ENCODE data around the gene SLF2. TPM values are rescaled to one million over a fixed set of nuclear protein-coding genes. Genes with fewer than 3 reads are reported as not detected.

The SLF2 gene
- total RNA-seq, 1 experiment from 2014 or later: 43.0 TPM

- Histone ChIP-seq H3K79me2 (ENCODE audit: insufficient read depth, low read length) (peaks cover 18% of the 10 kb centered on the region; the same call in 1 of the 2 replicates), H4K20me1 (ENCODE audit: insufficient read depth) (no peaks in the 10 kb centered on the region), H3K4me2 (ENCODE audit: low read length) (no peak overlapping the region), H3K36me3 (ENCODE audit: control insufficient read depth in 1 of 2, insufficient read depth in 2 of 2, low read length in 2 of 2) (peaks cover 12 to 15% of the 10 kb centered on the region in 2 experiments; a peak in 3 of 4 replicates), H3K4me3 (replicated peaks in 1 of 2; ENCODE audit: low read depth in 1 of 2, low read length in 2 of 2) (no peak overlapping the region), H2AFZ (ENCODE audit: low read depth, low read length, poor library complexity, severe bottlenecking) (no peak overlapping the region), H3K4me1 (ENCODE audit: control insufficient read depth in 1 of 2, insufficient read depth in 2 of 2, low read length in 2 of 2) (peaks cover 9 to 31% of the 10 kb centered on the region in 2 experiments), H3K9me2 (ENCODE audit: insufficient read depth) (no peaks in the 10 kb centered on the region), H3K9ac (ENCODE audit: low read length) (no peak overlapping the region), H3K27me3 (ENCODE audit: insufficient read depth, low read length) (no peaks in the 10 kb centered on the region), H3K9me3 (ENCODE audit: control insufficient read depth in 1 of 2, insufficient read depth in 1 of 2, low read depth in 1 of 2, low read length in 2 of 2) (no peaks in the 10 kb centered on the region), H3K27ac (ENCODE audit: low read depth, low read length) (no peak overlapping the region; the same call in 1 of the 2 replicates)
- intact Hi-C loops (cut with micrococcal nuclease): no loop called here
- ATAC-seq (no peak), DNase-seq (ENCODE audit: low read depth, low spot score) (no peak)
- ChIA-PET POLR2A (interaction anchor here (1.7 kb wide), 1 partner anchor 10 kb away, joined by 4 read pairs; no protein-coding TSS in a partner anchor), CTCF (interaction anchor here (1.0 to 6.6 kb wide), 5 partner anchors 7 to 24 kb away, joined by 3 to 118 read pairs (median 3); partner anchors contain the start of genes LZTS2, PDZD7 and SFXN3), RAD21 (ENCODE audit: low non-redundant PET in 1 of 2, low total read pairs in 2 of 2, uncharacterized antibody in 2 of 2, unreplicated experiment in 2 of 2) (no interaction called here)
- no TSS peak for BruUV-seq (replicated peaks)
- TF ChIP-seq POLR2AphosphoS5 (IDR thresholded peaks at IDR 0.05; ENCODE audit: low read depth, low read length) (peak; percentile 17), SRF (IDR thresholded peaks at IDR 0.05; ENCODE audit: low read depth) (no peak)
These were observed 93.9 kb downstream of the SLF2 start for GRCh38 chr10:101006593-101007098.

- Histone ChIP-seq H3K79me2 (ENCODE audit: insufficient read depth, low read length) (peaks cover 13% of the 10 kb centered on the region; the same call in 1 of the 2 replicates), H3K9me3 (ENCODE audit: control insufficient read depth in 1 of 2, insufficient read depth in 1 of 2, low read depth in 1 of 2, low read length in 2 of 2) (no peaks in the 10 kb centered on the region), H3K27me3 (ENCODE audit: insufficient read depth, low read length) (no peaks in the 10 kb centered on the region), H3K4me3 (replicated peaks in 1 of 2; ENCODE audit: low read depth in 1 of 2, low read length in 2 of 2) (no peak overlapping the region), H3K4me1 (ENCODE audit: control insufficient read depth in 1 of 2, insufficient read depth in 2 of 2, low read length in 2 of 2) (peaks cover 13 to 36% of the 10 kb centered on the region in 2 experiments), H3K27ac (ENCODE audit: low read depth, low read length) (no peak overlapping the region; the same call in 1 of the 2 replicates), H3K9ac (ENCODE audit: low read length) (no peak overlapping the region), H4K20me1 (ENCODE audit: insufficient read depth) (no peaks in the 10 kb centered on the region), H3K4me2 (ENCODE audit: low read length) (no peak overlapping the region), H3K9me2 (ENCODE audit: insufficient read depth) (no peaks in the 10 kb centered on the region), H2AFZ (ENCODE audit: low read depth, low read length, poor library complexity, severe bottlenecking) (no peak overlapping the region), H3K36me3 (ENCODE audit: control insufficient read depth in 1 of 2, insufficient read depth in 2 of 2, low read length in 2 of 2) (peaks cover 12 to 15% of the 10 kb centered on the region in 2 experiments; a peak in 3 of 4 replicates)
- no peak for DNase-seq (ENCODE audit: low read depth, low spot score)
- ChIA-PET RAD21 (ENCODE audit: low non-redundant PET in 1 of 2, low total read pairs in 2 of 2, uncharacterized antibody in 2 of 2, unreplicated experiment in 2 of 2) (no interaction called here), CTCF (interaction anchor here (1.0 to 6.6 kb wide), 5 partner anchors 8 to 24 kb away, joined by 3 to 118 read pairs (median 3); partner anchors contain the start of genes LZTS2, PDZD7 and SFXN3), POLR2A (interaction anchor here (1.3 to 1.7 kb wide), 2 partner anchors 9 to 11 kb away, joined by 4 to 5 read pairs; no protein-coding TSS in a partner anchor)
- no peak for ATAC-seq
- TF ChIP-seq ZFX (IDR thresholded peaks at IDR 0.05): no peak
- TF ChIP-seq, protein P1, sequence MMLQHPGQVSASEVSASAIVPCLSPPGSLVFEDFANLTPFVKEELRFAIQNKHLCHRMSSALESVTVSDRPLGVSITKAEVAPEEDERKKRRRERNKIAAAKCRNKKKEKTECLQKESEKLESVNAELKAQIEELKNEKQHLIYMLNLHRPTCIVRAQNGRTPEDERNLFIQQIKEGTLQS (IDR thresholded peaks at IDR 0.05): no peak
- TF ChIP-seq FOSL1 (IDR thresholded peaks at IDR 0.05; ENCODE audit: low read depth): no peak
- TF ChIP-seq EGR1 (IDR thresholded peaks at IDR 0.05; ENCODE audit: low read depth): no peak
- no peak for TF ChIP-seq EZH2 (IDR thresholded peaks at IDR 0.05)
- TF ChIP-seq CEBPB (IDR thresholded peaks at IDR 0.05; ENCODE audit: low read depth): no peak
- TF ChIP-seq, protein P2, sequence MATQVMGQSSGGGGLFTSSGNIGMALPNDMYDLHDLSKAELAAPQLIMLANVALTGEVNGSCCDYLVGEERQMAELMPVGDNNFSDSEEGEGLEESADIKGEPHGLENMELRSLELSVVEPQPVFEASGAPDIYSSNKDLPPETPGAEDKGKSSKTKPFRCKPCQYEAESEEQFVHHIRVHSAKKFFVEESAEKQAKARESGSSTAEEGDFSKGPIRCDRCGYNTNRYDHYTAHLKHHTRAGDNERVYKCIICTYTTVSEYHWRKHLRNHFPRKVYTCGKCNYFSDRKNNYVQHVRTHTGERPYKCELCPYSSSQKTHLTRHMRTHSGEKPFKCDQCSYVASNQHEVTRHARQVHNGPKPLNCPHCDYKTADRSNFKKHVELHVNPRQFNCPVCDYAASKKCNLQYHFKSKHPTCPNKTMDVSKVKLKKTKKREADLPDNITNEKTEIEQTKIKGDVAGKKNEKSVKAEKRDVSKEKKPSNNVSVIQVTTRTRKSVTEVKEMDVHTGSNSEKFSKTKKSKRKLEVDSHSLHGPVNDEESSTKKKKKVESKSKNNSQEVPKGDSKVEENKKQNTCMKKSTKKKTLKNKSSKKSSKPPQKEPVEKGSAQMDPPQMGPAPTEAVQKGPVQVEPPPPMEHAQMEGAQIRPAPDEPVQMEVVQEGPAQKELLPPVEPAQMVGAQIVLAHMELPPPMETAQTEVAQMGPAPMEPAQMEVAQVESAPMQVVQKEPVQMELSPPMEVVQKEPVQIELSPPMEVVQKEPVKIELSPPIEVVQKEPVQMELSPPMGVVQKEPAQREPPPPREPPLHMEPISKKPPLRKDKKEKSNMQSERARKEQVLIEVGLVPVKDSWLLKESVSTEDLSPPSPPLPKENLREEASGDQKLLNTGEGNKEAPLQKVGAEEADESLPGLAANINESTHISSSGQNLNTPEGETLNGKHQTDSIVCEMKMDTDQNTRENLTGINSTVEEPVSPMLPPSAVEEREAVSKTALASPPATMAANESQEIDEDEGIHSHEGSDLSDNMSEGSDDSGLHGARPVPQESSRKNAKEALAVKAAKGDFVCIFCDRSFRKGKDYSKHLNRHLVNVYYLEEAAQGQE (IDR thresholded peaks at IDR 0.05; ENCODE audit: low read depth): no peak
- no peak for TF ChIP-seq POLR2A (IDR thresholded peaks at IDR 0.05; ENCODE audit: borderline replicate concordance, extremely low read depth, insufficient read depth, insufficient read length)
- TF ChIP-seq SRF (IDR thresholded peaks at IDR 0.05; ENCODE audit: low read depth): no peak
- TF ChIP-seq YY1 (IDR thresholded peaks at IDR 0.05; ENCODE audit: extremely low read depth, insufficient replicate concordance, low read depth, low read length): no peak
- no peak for TF ChIP-seq CBX3 (IDR thresholded peaks at IDR 0.05; ENCODE audit: low read depth)
- TF ChIP-seq TCF7L2 (IDR thresholded peaks at IDR 0.05; ENCODE audit: borderline replicate concordance, extremely low read depth, insufficient read depth, insufficient read length): no peak
- no TSS peak for BruUV-seq (replicated peaks)
- intact Hi-C loops (cut with micrococcal nuclease): no loop called here
These were observed 94.4 kb downstream of the SLF2 start for GRCh38 chr10:101007099-101007711.

All from HCT116 (cell line).